Dermis microvascular lymphatic vessel endothelial cell (primary cell): ENCODE results near the gene SFT2D2. TPM values are rescaled to one million over a fixed set of nuclear protein-coding genes. Genes with fewer than 3 reads are reported as not detected.

Experiments
- DNase-seq, 2 donors: peaks; one replicate each; pipeline versions ENCODE4 v3.0.0 to v3.0.0-alpha.2; 2010; ENCODE audit warnings: low read depth in 2 of 2
- total RNA-seq: library from RNA; depleted of rRNA; stranded (reverse); fragments of >200 nt; gene quantifications from 2 replicates; pipeline ENCODE4 v1.2.1, GENCODE V29; 2014

SFT2D2 gene
- total RNA-seq, 1 donor from 2014 or later = 37.6 TPM

DNA sequence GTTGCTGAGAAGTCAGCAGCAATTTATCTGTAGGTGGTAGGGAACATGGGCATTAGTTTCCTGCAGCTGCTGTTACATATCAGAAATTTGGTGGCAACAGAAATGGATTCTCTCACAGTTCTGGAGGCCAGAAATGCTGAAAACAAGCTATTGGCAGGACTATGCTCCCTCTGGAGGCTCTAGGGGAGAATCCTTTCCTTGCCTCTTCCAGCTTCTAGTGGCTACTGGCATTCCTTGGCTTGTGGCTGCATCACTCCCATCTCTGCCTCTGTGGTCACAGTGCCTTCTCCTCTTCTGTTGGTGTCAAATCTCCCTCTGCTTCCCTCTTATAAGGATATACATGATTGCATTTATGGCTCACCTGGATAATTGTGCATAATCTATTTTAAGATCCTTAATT is 2.5 kb upstream of the SFT2D2 start:
- no peak for DNase-seq

DNA sequence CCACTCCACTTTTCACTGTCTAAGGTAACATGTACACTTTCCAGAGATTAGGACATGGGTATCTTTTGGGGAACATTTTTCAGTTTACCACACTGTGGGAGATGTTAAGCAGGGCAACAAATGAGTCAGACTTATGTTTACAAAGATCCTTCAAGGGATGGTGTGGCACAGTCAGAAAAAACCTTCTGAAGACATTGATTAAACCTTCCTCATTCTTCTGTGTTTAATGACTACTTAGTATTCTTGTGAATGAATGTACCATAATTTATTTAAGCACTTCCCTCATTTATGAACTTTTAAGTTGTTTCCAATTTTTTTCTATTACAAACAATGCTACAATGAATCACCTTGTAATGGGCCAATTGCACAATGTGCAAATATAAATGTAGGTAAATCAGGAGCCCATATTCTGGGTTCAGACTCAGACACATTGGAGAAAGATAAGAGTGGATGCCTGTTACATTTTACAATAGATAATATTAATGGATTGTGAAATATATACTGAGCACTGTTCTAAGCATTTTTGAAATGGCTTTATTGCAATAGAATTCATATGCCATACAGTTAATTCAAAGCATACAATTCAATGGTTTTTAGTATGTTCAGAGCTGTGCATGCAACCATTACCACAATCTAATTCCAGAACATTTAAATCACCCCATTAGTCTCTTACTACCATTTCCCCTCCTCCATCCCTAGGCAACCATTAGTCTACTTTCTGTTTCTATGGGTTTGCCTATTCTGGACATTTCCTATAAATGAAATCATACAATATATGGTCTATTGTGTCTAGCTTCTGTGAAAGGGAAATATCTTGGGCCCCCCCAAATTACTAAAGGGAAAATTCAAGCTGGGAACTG is 1.9 kb upstream of the SFT2D2 start:
- no peak for DNase-seq

DNA sequence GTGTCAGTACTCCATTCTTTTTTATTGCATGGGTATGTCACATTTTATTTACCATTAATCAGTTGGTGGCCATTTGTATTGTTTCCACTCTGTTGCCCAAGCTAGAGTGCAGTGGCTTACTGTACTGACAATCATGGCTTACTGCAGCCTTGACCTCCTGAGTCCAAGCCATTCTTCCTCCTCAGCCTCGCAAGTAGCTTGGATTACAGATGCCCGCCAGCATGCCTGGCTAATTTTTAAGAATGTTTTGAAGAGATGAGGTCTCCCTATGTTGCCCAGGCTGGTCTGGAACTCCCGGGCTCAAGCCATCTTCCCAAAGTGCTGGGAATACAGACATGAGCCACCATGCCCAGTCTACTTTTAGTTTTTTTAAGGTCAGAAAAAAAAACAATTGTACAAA is 813 bp upstream of the SFT2D2 start:
- DNase-seq = no peak

DNA sequence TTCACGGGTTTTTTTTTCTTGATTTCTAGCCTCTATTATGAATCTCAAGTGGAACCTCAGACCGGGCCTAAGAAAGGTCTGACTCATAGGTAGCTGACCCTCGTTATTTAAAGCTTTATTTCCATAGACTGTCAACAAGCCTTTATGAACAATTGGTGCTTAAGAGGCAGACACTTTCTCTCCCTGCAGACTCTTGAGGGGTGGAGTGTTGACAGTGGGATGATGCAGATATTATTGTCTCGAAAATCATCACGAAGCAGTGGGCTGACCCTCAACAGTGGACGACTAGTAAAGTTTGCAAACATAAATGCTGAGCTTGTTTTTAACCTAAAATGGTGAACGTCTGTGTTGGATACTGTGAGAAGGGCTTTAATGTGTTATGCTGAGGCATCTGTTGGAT is 1.8 kb downstream of the SFT2D2 start:
- DNase-seq = peak in 1 of 2 donors; percentile 83

DNA sequence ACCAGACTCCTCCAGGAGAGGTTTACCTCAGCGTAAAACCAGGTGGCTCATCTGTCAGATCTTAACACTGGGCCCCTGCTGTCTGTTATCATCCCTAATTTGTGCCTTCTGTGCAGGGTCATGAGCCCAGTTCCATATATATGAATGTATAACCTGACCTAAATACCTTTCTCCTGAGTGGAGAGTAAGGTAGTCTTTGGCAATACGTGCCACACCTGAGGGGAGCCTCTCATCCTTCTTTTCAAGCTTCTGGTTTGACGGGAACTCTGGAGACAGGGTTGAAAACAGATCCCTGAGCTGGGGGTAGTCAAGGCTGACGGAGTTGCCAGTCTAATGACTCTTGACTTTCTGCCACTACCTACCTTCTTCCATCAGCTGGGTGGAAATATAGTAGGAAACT is 4.1 kb downstream of the SFT2D2 start:
- DNase-seq = no peak

DNA sequence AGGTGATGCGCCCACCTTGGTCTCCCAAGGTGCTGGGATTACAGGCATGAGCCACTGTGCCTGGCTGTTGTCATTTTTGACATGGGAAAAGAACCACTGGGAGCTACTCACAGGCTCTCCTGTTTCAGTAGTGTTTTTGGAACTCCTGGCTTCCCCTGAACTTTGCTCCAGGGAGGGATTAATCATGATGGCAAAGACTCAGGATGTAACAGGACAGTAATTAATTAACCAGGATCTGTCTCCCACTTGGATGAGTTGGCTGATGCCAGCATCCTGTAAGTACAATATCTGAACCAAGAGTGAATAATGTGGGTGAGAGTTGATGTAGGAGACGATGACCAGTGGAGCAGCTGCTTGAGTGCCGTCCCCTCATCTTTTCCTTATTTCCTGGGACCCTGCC is 4.9 kb downstream of the SFT2D2 start:
- no peak for DNase-seq

DNA sequence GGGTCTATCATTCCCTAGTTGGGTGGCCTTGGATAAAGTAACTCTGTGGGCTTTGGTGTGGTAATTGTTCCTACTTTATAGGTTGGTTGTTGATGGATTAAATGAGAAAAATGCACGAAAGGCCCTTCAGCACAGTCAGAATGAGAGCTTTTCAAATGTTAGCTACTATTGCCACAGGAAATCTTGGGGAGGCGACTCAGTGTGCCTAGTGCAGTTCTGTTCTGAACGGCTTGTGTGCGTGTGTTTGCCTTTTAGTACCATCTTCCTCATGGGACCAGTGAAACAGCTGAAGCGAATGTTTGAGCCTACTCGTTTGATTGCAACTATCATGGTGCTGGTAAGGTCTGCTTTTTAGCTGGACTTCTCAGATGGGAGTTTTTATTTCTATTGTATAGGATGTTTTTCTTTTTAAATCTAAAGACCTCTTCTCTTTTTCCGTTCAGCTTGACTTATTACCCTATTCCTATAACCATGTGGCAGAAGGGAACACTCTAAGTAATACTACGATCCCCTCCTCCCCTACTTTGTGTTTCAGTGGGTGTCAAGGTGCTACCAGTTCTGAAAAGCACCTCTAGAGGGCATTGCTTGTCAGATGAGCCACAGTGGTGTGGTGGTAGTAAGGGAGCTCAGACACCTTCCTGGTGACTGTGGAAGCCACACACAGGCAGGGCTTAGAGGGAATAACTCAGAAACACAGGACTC is 9.2 kb downstream of the SFT2D2 start:
- peak; percentile 47 to 71 for DNase-seq

DNA sequence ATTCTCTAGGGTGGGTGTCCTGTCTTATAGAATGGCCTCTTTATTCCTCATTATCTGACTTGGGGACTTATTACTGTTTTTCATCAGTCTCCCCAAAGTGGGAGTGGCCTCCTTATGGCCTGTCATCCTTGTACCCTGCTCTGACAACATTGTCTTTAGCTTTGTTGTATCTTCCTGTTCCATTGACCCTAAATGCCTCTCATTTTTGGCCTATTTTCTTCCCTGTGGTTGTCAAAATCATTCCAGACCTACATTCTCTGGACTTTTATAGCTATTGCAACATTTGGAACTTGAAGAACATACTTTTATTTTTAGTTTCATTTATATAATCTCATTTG is 9.7 kb downstream of the SFT2D2 start:
- no peak for DNase-seq

DNA sequence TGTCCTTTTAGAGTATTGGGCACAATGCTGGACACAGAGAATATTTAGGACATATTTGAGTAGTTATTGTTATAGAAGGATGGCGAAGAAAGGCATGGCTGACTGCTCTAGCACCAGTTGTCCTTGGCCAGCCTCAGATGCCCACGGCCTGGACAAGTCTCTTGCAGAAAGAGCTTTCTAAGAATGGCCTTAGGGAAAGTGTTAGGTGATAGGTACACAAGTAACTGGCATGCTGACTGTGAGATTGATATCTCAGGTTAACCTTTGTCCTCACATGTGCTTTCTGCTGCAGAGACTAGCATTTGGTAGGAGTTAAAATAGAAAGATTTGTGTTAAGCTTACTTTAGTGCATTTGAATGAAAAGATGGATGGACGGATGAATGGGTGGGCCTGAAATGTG is 10.1 kb downstream of the SFT2D2 start:
- no peak for DNase-seq

DNA sequence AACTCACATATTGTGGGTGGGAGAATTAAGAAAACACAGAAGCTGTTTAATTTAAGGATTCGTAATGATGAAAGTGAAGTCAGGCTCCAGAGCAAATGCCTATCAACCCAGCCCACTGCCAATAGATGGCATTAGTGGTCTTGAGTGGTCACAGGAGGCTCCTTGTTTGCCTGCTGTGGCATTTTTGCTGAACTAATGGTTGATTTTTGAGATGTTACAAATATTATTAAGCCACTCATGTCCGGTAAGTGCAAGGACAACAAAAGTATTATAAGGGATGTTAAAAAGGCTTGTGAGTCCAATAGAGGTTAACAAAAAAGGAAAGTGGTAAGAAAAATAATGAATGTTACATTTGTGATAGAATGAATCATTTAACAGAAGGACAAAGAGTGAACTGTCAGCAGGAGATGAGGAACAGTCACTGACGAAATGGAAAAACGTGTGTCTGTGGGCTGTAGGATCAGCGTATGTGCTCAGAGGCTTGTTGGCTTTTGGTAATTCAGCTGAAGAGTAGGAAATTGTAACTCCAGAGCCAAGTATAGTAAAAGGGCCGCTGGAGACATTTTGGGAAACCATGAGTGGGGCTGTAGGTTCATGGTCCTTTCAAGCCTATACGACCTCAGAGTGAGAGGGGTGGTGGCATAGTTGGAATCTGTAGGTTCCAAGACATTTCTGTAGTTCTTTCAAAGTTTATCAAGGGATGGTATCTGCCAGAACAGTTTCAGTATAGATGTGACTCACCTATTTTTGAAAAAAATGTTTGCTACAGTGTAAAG is 11.2 kb downstream of the SFT2D2 start:
- DNase-seq = peak in 1 of 2 donors; percentile 39

DNA sequence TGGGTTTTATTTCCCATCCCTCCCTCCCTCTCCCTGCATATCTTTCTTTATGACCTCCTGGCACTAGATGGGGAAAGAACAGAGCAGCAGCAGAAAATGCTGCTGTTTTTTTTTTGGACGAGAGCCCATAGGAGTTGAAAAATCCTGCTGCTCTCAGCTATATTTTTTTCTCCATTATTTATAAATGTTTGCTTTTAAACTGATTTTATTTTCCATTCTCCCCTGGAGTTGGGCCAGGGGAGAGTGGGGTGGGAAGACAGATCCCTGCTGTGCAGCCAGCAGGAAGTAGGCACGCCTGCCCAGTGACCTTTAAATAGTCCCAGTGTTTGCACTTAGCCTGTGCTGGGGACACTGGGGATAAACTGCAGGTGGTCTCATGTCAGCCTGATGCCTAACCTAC is 17.4 kb downstream of the SFT2D2 start:
- DNase-seq = peak; percentile 78 to 88

DNA sequence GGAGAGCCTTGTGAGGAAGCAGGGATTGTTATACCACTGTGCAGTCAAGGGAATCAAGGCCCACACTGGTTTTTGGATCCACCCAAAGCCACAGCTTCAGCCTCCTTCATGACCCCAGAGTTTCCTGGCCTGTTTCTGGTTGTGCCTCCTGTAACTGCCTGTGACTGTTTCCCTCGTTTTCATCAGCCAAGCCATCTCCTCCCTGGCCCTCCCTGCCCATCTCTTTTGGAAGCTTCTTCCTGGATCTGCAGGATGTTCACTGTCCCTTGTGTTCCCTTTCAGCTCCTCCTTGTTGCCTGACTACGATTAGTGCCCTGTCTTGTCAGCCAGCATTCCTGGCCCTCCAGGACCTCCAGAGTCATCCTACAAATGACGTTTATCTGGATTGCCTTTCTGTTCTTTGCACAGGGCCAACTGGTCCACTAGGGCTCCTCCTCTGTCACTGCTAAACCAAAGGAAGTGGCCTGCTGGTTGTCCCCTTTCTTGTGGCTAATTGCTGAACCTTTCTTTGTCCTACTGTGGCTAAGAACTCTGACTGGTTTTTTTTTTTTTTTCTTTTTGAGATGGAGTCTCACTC is 17.9 kb downstream of the SFT2D2 start:
- DNase-seq = no peak

DNA sequence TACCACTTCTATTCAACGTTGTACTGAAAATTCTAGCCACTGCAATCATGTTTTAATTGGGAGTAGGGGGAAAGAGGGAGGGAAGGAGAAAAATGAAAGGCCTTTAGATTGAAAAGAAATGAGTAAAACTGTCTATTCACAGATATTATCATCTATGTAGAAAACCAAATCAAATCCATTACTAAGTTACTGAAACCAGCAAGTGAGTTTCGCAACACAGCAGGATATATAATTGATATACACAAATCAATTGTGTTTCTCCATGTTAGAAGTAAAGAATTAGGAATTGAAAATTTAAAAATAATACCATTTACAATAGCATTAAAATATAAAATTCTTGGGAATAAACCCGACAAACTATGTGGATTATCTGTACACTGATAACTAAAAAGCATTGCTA is 19.2 kb downstream of the SFT2D2 start:
- no peak for DNase-seq

DNA sequence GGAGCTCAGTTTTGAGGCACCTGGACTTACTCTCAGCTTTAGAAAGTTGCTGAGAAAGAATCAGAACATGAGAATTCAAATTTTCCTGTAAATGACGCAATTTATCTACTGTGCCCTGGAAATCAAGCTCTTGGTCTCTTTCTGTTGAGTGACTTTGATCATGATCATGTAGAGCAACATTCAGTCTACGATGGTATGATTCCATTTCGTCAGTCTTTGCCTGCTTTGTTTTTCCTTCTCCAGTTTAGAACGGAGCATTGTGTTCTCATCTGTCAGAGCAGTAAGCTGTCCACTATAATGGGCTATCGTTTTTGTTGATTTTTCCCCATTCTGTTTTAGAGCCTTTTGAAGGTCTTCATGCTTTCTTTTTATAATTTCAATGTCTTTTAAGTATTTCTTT is 20.7 kb downstream of the SFT2D2 start:
- DNase-seq = no peak

DNA sequence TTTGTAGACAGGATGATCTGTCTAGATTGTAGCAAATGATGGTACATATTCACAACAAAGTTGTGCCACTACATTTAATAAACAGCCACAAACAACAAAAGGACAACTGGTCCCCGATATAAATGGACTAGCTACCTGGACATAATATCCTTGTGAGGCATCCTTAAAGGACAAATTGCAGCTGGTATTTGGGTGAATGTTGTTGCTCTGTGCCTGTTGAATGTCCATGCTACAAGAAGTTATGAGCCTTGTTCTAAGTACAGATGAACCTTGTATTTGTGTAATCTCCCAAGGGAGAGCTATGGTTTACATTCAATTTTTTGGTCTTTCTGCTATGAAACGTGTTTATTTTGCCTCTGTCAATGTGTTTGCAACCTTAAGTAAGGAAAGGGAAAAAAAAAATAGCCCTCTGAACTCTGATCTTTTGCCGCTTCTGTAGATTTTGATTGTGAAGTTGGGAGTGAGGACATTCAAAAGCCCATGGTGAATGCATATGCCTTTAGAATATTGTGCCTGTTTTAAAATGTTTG is 26.5 kb downstream of the SFT2D2 start:
- no peak for DNase-seq

DNA sequence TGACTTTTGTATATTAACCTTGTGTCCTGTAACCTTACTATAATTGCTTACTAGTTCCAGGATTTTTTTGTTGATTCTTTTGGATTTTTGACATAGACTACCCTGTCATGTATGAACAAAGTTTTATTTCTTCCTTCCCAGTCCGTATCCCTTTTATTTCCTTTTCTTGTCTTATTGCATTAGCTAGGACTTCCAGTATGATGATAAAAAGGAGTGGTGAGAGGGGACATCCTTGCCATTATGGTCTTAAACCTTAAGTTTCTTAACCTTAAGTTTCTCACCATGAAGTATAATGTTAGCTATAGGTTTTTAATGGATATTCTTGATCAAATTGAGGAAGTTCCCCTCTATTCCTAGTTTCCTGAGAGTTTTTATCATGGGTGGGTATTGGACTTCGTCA is 30.4 kb downstream of the SFT2D2 start:
- DNase-seq = no peak

DNA sequence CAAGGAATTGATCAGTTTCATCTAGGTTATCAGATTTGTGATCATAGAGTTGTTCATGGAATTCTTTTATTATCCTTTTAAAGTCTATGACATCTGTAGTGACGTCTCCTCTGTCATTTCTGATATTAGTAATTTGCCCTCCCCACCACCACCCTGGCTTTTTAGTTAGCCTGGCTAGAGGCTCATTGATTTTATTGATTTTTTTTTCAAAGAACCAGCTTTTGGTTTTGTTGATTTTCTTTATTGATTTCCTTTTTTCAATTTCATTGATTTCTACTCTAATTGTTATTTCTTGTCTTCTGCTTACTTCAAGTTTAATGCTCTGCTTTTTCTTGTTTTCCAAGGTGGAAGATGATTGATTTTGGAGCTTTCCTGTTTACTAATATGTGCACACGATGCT is 31.6 kb downstream of the SFT2D2 start:
- DNase-seq = no peak

DNA sequence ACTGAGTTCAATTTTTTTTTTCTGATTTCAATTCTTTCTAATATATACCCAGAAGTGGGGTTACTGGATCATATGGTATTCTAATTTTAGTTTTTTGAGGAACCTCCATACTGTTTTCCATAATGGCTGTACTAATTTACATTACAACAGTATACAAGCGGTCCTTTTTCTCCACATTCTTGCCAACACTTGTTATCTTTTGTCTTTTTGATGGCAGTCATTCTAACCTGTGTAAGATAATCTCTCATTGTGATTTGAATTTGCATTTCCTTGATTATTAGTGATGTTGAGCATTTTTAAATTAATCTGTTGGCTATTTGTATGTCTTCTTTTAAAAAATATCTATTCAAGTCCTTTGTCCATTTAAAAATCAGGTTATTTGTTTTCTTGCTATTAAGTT is 33.8 kb downstream of the SFT2D2 start:
- no peak for DNase-seq

DNA sequence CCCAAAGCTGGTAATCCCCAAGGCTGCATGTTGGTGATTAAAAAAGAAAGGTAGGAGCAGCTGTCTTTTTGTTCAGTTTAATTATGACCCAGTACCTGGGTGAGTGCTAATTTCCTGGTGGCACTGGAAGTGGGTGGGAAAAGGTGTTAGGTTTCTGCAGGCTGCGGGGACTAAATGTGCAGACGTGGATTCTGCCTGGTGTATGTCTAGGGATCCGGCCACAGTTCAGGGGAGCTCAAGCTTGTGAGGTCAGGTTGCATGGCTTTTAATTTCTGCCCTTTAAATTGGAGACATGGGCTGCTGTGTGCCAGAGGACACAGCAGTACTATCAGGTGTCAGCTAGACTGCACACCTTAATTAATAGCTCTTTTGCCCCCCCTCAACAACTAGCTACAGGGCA is 34.6 kb downstream of the SFT2D2 start:
- no peak for DNase-seq

DNA sequence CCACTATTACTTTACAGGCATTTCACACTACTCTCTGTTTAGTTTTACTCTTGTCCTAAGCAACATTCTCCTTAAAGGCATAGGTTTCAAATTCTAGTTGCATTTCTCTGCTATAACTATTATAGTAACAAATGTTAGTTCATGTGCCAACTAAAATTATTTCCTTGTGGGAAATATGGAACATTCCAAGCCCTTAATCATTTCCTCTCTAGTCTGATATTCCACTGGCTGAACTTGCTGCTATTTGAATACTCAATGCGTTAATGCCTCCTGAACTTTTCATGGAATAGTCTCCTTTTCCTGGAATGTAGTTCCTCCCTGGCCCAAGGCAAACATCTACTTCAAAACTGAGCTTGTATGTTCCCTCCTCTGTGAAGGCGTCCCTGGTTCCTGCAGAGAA is 35.6 kb downstream of the SFT2D2 start:
- peak; percentile 38 to 83 for DNase-seq

DNA sequence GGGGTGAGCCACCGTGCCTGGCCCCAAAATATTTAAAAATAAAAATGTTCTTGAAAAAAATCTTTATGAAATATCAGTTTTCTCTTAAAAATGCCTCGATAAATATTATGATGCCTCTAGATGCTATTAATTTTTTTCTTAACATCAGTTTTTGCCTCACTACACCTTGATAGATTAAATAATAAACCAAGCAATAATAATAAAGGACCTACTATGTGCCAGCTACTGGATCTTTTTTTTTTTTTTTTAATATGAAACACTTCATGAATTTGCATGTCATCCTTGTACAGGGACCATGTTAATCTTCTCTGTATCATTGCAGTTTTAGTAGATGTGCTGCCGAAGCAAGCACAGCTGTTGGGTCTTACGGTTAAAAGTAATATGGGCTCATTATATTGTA is 37.3 kb downstream of the SFT2D2 start:
- no peak for DNase-seq

DNA sequence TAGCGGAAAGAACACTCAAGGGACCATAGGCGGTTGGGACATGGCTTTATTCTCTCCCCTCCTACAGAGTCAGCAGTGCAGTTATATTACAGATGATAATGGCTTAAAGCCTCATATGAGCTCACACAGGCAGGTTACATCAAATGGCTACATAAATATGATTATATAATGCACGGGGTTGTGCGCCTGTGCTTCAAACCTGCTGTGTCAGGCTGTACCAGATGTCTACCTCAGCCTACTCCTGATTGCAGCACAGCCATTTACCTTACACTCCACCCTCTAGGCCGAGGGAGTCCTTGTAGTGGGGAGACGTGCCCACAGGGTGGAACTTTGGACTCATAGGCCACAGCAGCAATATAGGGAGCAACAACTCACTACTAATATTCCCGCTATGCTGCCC is 38.5 kb downstream of the SFT2D2 start:
- no peak for DNase-seq
